ENCODE results near the gene KL. TPM values are rescaled to one million over a fixed set of nuclear protein-coding genes. Genes with fewer than 3 reads are reported as not detected.

Gene KL
- total and polyA plus RNA-seq, 2 of the 8 experiments (the other 6 are each of a cell fraction or from before 2014, with no cell fraction given): 0.02 TPM; not detected in 1

- H3K4ac ChIP-seq (replicated peaks; ENCODE audit: insufficient read length, low read depth, low read length): no peak overlapping the region
- no peak overlapping the region for H3K9ac ChIP-seq (replicated peaks in 1 of 4; ENCODE audit: extremely low read depth in 1 of 4, low read depth in 3 of 4, low read length in 3 of 4)
- H3K9me3 ChIP-seq (ENCODE audit: insufficient read depth in 2 of 2, low read depth in 1 of 2, low read length in 1 of 2): no peaks in the 10 kb centered on the region
- 0 out of 7 replicates have a peak, but pooled peaks cover 0 to 2% (median 0%) of the 10 kb centered on the region in 4 experiments for H3K27me3 ChIP-seq (replicated peaks in 1 of 4; ENCODE audit: control insufficient read depth in 3 of 4, extremely low read depth in 1 of 4, insufficient read depth in 3 of 4, low read length in 3 of 4)
- H3K4me1 ChIP-seq (replicated peaks in 1 of 4; ENCODE audit: control insufficient read depth in 3 of 4, insufficient read depth in 4 of 4, low read length in 3 of 4): no peaks in the 10 kb centered on the region
- H2BK5ac ChIP-seq (ENCODE audit: low read depth, low read length): no peak overlapping the region
- no peak overlapping the region for H2BK12ac ChIP-seq (ENCODE audit: low read depth, low read length)
- H3K23ac ChIP-seq (ENCODE audit: insufficient read length): no peak overlapping the region
- no peaks in the 10 kb centered on the region for H3K36me3 ChIP-seq (ENCODE audit: control insufficient read depth in 2 of 4, insufficient read depth in 4 of 4, low read length in 3 of 4)
- FAIRE-seq (no peak), DNase-seq (ENCODE audit: low read depth in 1 of 2, low spot score in 2 of 2) (no peak)
- no peak overlapping the region for H2BK15ac ChIP-seq (ENCODE audit: low read length)
- no peak for TF ChIP-seq TEAD4 (IDR thresholded peaks at IDR 0.05; ENCODE audit: low read depth, low read length)
- TF ChIP-seq SAP30 (IDR thresholded peaks at IDR 0.05; ENCODE audit: insufficient read depth, insufficient replicate concordance, low read length): no peak
- H2BK20ac ChIP-seq (ENCODE audit: low read length): no peak overlapping the region
- no peaks in the 10 kb centered on the region for H3K23me2 ChIP-seq (ENCODE audit: low read depth, low read length)
- POLR2A ChIA-PET (ENCODE audit: partially characterized antibody): no interaction called here
- no peak overlapping the region for H3K27ac ChIP-seq (ENCODE audit: low read depth, low read length)
- no peak overlapping the region for H2BK120ac ChIP-seq (replicated peaks; ENCODE audit: low read depth, low read length)
- CTCF ChIA-PET (ENCODE audit: partially characterized antibody): no interaction called here
- H2AK5ac ChIP-seq (ENCODE audit: low read depth, low read length): no peak overlapping the region
- no peak overlapping the region for H3K56ac ChIP-seq (replicated peaks; ENCODE audit: insufficient read length, low read depth, low read length)
- no peaks in the 10 kb centered on the region for H3K79me1 ChIP-seq (ENCODE audit: low read depth, low read length)
- no peak overlapping the region for H4K8ac ChIP-seq (ENCODE audit: extremely low read depth, insufficient read depth, low read length)
- no peak overlapping the region for H4K5ac ChIP-seq (ENCODE audit: insufficient read length, low read depth, low read length)
- no peak overlapping the region for H3K18ac ChIP-seq (ENCODE audit: extremely low read depth, low read length)
- no peak overlapping the region for H2AFZ ChIP-seq (ENCODE audit: low read length)
- no peaks in the 10 kb centered on the region for H4K20me1 ChIP-seq (replicated peaks in 1 of 2; ENCODE audit: control insufficient read depth in 1 of 2, insufficient read depth in 2 of 2, low read length in 2 of 2)
- no peak overlapping the region for H3K4me3 ChIP-seq (ENCODE audit: extremely low read depth in 1 of 4, insufficient read depth in 2 of 4, low read depth in 3 of 4, low read length in 4 of 4)
- H3K4me2 ChIP-seq (ENCODE audit: insufficient read depth in 1 of 2, low read depth in 2 of 2, low read length in 2 of 2): no peak overlapping the region
- no peaks in the 10 kb centered on the region for H3K79me2 ChIP-seq (ENCODE audit: control insufficient read depth in 1 of 2, insufficient read depth in 2 of 2, low read length in 2 of 2)
- 92% methylated on average over 1 of the region's 1 CpG; no CpG with 5 or more reads in 1 of the 2 experiments for WGBS, 2 experiments (ENCODE audit: extremely low coverage in 1 of 2, insufficient coverage in 1 of 2, insufficient read length in 1 of 2, insufficient replicate concordance in 2 of 2, low coverage in 1 of 2, low lambda C conversion rate in 2 of 2, missing lambda C conversion rate in 1 of 2)
- H4K91ac ChIP-seq (replicated peaks; ENCODE audit: insufficient read length, low read length): no peak overlapping the region
- no peak overlapping the region for H3K14ac ChIP-seq (ENCODE audit: insufficient read length)
Observed at GRCh38 chr13:33083054-33083453, 66.8 kb downstream of the KL start.
